ENCODE measurements around the gene REXO5.
"Not testable (repeated sequence)": the region's sequence is repeated elsewhere in the genome, so short reads cannot be mapped to it uniquely, and the experiment has no call there.

DNA sequence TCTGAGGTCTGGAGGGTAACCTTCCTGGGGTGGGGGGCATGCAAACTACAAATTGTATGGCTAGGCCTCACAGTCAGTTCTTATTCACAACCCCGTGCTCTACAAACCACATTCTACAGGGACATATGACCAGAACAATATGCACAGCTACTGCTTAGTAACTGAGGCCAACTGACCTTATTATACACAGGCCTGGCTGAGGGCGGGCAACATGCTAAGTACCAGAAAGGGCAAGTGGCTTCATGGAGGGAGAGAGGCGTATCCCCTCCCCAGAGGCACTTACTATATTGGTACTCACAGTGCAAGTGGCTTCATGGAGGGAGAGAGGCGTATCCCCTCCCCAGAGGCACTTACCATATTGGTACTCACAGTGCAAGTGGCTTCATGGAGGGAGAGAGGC is 54.7 kb downstream of the REXO5 start:
- not testable (repeated sequence) for TF ChIP-seq EZH2 (IDR thresholded peaks at IDR 0.05; ENCODE audit: low read length)
- TF ChIP-seq, protein P1, sequence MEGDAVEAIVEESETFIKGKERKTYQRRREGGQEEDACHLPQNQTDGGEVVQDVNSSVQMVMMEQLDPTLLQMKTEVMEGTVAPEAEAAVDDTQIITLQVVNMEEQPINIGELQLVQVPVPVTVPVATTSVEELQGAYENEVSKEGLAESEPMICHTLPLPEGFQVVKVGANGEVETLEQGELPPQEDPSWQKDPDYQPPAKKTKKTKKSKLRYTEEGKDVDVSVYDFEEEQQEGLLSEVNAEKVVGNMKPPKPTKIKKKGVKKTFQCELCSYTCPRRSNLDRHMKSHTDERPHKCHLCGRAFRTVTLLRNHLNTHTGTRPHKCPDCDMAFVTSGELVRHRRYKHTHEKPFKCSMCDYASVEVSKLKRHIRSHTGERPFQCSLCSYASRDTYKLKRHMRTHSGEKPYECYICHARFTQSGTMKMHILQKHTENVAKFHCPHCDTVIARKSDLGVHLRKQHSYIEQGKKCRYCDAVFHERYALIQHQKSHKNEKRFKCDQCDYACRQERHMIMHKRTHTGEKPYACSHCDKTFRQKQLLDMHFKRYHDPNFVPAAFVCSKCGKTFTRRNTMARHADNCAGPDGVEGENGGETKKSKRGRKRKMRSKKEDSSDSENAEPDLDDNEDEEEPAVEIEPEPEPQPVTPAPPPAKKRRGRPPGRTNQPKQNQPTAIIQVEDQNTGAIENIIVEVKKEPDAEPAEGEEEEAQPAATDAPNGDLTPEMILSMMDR (optimal IDR thresholded peaks at IDR 0.05 in 1 of 3, IDR thresholded peaks at IDR 0.05 in 1 of 3, conservative IDR thresholded peaks at IDR 0.05 in 1 of 3; ENCODE audit: extremely low read depth in 1 of 3, insufficient read depth in 2 of 3, low read length in 3 of 3): not testable (repeated sequence)
